K562 (cell line): ENCODE results near the gene BORA. TPM values are rescaled to one million over a fixed set of nuclear protein-coding genes. Genes with fewer than 3 reads are reported as not detected.

ENCODE experiments used
- DMBX1 ChIP-seq: fragments of 250-450 bp; sonication (Bioruptor Pico); IDR thresholded peaks from 2 replicates; pipeline ENCODE4 v1.8.0; 2022; ENCODE audit warnings: inconsistent platforms, mild to moderate bottlenecking, moderate library complexity, borderline replicate concordance
- IFI16 ChIP-seq: fragments of 250-450 bp; sonication (Bioruptor Pico); IDR thresholded peaks from 2 replicates; pipeline ENCODE4 v2.1.2; 2022; ENCODE audit warnings: mild to moderate bottlenecking, inconsistent platforms
- MCM3 ChIP-seq: fragments of 450-650 bp; IDR thresholded peaks from 2 replicates; pipeline ENCODE4 v1.6.1; 2016
- NBN ChIP-seq: fragments of 450-650 bp; IDR thresholded peaks from 2 replicates; pipeline ENCODE4 v1.6.1; 2016; ENCODE audit warnings: low read depth, mild to moderate bottlenecking
- PTRF ChIP-seq: fragments of 450-650 bp; IDR thresholded peaks from 2 replicates; pipeline ENCODE4 v1.6.1; 2016; ENCODE audit warnings: mild to moderate bottlenecking, missing genetic modification characterization, missing compliant biosample characterization
- SMARCC2 ChIP-seq: fragments of 450-650 bp; IDR thresholded peaks from 2 replicates; pipeline ENCODE4 v1.6.1; 2017; ENCODE audit warnings: antibody characterized with exemption, moderate library complexity, mild to moderate bottlenecking, low read depth
- YY1 ChIP-seq, 3 experiments: IDR thresholded peaks; 2 replicates each; pipeline ENCODE4 v1.6.1; 2011; ENCODE audit warnings: low read length in 2 of 3, mild to moderate bottlenecking in 2 of 3, moderate library complexity in 2 of 3, borderline replicate concordance in 1 of 3, control low read depth in 1 of 3, low read depth in 1 of 3; ENCODE audit not compliant: insufficient read depth in 3 of 3, insufficient replicate concordance in 2 of 3, control insufficient read depth in 1 of 3, insufficient read length in 1 of 3; ENCODE audit errors: extremely low read depth in 1 of 3
- ZC3H11A ChIP-seq: IDR thresholded peaks from 2 replicates; pipeline ENCODE4 v1.6.1; 2012; ENCODE audit warnings: low read depth, low read length, improper control_type of control experiment
- ZKSCAN1 ChIP-seq: fragments of 150-350 bp; IDR thresholded peaks from 2 replicates; pipeline ENCODE4 v1.6.1; 2016; ENCODE audit warnings: low read depth, low read length
- ZKSCAN8 ChIP-seq: fragments of 200-800 bp; sonication (Bioruptor generic); IDR thresholded peaks from 2 replicates; pipeline ENCODE4 v1.6.1; 2016; ENCODE audit warnings: missing genetic modification characterization, missing compliant biosample characterization
- ZNF124 ChIP-seq: sonication (generic); formaldehyde crosslinking; IDR thresholded peaks from 2 replicates; pipeline ENCODE4 v1.8.1; 2022; ENCODE audit warnings: missing genetic modification reagents
- ZNF24 ChIP-seq: fragments of 450-650 bp; IDR thresholded peaks from 2 replicates; pipeline ENCODE4 v1.6.1; 2016
- ZNF407 ChIP-seq: fragments of 450-650 bp; IDR thresholded peaks from 2 replicates; pipeline ENCODE4 v1.6.1; 2016; ENCODE audit warnings: low read depth
- ZNF639 ChIP-seq, 2 experiments: fragments of 200-800 bp in 1 of 2; sonication (Bioruptor generic) in 1 of 2; sonication (generic) in 1 of 2; formaldehyde crosslinking in 1 of 2; IDR thresholded peaks in 1 of 2; conservative IDR thresholded peaks in 1 of 2; 2 replicates each; pipeline versions ENCODE4 v1.5.0 to v1.6.1; 2016 to 2020; ENCODE audit warnings: missing compliant biosample characterization in 1 of 2, missing genetic modification characterization in 1 of 2, missing genetic modification reagents in 1 of 2
- polyA plus RNA-seq, 8 experiments: library from polyadenylated mRNA; depleted of rRNA in 4 of 8; stranded (reverse) in 5 of 8; unstranded in 3 of 8; fragments of >200 nt; fragmentation: Nextera tagmentation in 2 of 8; fragmentation: Illumina TruSeq in 1 of 8; extraction: Ambion mirVana in 2 of 8; extraction: Trizol in 1 of 8; gene quantifications; 2 replicates each; pipeline versions ENCODE4 v1.2.1 to v1.2.3, GENCODE V29; 2011 to 2014; ENCODE audit warnings: inconsistent platforms in 1 of 8, missing spikeins in 1 of 8
- total RNA-seq, 7 experiments: library from RNA; depleted of rRNA in 6 of 7; stranded (reverse); fragments of >200 nt in 6 of 7; fragmentation: Illumina TruSeq in 2 of 7; extraction: Trizol in 2 of 7; gene quantifications; 2 replicates each; pipeline versions ENCODE4 v1.2.1 to v1.2.3, GENCODE V29; 2011 to 2021; ENCODE audit warnings: low replicate concordance in 1 of 7
- TF ChIP-seq, protein P1 (sequence below): fragments of 250-450 bp; sonication (Bioruptor Pico); IDR thresholded peaks from 2 replicates; pipeline ENCODE4 v1.5.1; 2021; ENCODE audit warnings: mild to moderate bottlenecking

BORA gene
- total and polyA plus RNA-seq, 9 of the 15 experiments (the other 6 are each of a cell fraction or from before 2014, with no cell fraction given) = 12.4 to 21.5 (median 18.2) TPM

GRCh38 chr13:72781451-72782439, 54.0 kb downstream of the BORA start, which contains the start of the genes DIS3 and PIBF1 (continued):
- TF ChIP-seq ZNF407 = no peak
- no peak for TF ChIP-seq DMBX1 (CRISPR knock-in tag)
- TF ChIP-seq NBN = no peak
- TF ChIP-seq ZKSCAN8 (CRISPR knock-in tag) = no peak
- no peak for TF ChIP-seq ZNF24
- peak in 1 of 3 experiments; percentile 48 for TF ChIP-seq YY1 (IDR thresholded peaks at IDR 0.05; ENCODE audit: borderline replicate concordance in 1 of 3, control insufficient read depth in 1 of 3, extremely low read depth in 1 of 3, insufficient read depth in 3 of 3, insufficient read length in 1 of 3, insufficient replicate concordance in 2 of 3, low read depth in 1 of 3, low read length in 2 of 3)
- no peak for TF ChIP-seq ZC3H11A
- no peak for TF ChIP-seq ZNF124 (CRISPR knock-in tag)
- TF ChIP-seq PTRF = no peak
- TF ChIP-seq SMARCC2 = no peak
- no peak for TF ChIP-seq ZKSCAN1
- TF ChIP-seq IFI16 (CRISPR knock-in tag) = no peak
- TF ChIP-seq, protein P1, sequence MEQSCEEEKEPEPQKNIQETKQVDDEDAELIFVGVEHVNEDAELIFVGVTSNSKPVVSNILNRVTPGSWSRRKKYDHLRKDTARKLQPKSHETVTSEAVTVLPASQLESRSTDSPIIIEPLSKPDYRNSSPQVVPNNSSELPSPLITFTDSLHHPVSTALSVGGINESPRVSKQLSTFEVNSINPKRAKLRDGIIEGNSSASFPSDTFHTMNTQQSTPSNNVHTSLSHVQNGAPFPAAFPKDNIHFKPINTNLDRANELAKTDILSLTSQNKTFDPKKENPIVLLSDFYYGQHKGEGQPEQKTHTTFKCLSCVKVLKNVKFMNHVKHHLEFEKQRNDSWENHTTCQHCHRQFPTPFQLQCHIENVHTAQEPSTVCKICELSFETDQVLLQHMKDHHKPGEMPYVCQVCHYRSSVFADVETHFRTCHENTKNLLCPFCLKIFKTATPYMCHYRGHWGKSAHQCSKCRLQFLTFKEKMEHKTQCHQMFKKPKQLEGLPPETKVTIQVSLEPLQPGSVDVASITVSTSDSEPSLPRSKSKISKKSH (CRISPR knock-in tag) = no peak
- no peak for TF ChIP-seq MCM3
- no peak for TF ChIP-seq ZNF639 (CRISPR knock-in tag; conservative IDR thresholded peaks at IDR 0.05 in 1 of 2, IDR thresholded peaks at IDR 0.05 in 1 of 2)
